Measurements from ENCODE around the gene GJC2. TPM values are rescaled to one million over a fixed set of nuclear protein-coding genes. Genes with fewer than 3 reads are reported as not detected.

Gene GJC2
- total and polyA plus RNA-seq, 10 of the 15 experiments (the other 5 are each of a cell fraction or from before 2014, with no cell fraction given), result 0.04 to 0.44 (median 0.07) TPM; not detected in 4

DNA sequence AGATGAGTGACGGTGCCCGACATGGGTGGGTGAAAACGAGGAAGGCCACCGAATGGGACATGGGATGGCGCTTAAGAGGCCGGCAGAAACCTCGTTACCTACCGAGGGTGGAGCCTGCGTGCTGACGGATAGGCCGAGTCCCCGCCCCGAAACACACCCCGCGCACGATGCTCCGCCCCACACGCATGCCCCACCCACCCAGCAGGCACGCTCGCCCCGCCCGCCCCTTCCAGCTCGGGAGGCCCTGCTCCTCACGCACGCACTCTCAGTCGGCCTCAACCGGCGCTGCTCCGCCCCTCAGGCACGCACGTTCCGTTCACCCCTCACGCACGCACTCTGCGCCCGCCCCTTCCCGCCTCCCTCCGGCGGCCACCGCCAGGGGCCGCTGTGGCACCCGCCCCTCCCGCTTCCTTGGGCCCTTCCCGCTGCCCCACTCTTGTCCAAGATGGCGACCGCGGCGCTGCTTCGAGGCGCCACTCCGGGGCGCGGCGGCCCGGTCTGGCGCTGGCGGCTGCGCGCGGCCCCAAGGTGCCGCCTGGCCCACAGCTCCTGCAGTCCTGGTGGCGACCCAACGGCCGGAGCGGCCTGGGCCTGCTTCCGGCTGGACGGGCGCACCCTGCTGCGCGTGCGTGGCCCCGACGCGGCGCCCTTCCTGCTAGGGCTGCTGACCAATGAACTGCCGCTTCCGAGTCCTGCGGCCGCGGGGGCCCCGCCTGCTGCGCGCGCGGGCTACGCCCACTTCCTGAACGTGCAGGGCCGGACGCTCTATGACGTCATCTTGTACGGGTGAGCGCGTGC is 15.8 kb downstream of the GJC2 start, which contains the start of gene IBA57 (continued):
- TF ChIP-seq NR2C2 (IDR thresholded peaks at IDR 0.05; ENCODE audit: borderline replicate concordance, control insufficient read depth, insufficient read length, low read depth) (no peak), HDAC2 (IDR thresholded peaks at IDR 0.05) (no peak)
- TF ChIP-seq, protein P1, sequence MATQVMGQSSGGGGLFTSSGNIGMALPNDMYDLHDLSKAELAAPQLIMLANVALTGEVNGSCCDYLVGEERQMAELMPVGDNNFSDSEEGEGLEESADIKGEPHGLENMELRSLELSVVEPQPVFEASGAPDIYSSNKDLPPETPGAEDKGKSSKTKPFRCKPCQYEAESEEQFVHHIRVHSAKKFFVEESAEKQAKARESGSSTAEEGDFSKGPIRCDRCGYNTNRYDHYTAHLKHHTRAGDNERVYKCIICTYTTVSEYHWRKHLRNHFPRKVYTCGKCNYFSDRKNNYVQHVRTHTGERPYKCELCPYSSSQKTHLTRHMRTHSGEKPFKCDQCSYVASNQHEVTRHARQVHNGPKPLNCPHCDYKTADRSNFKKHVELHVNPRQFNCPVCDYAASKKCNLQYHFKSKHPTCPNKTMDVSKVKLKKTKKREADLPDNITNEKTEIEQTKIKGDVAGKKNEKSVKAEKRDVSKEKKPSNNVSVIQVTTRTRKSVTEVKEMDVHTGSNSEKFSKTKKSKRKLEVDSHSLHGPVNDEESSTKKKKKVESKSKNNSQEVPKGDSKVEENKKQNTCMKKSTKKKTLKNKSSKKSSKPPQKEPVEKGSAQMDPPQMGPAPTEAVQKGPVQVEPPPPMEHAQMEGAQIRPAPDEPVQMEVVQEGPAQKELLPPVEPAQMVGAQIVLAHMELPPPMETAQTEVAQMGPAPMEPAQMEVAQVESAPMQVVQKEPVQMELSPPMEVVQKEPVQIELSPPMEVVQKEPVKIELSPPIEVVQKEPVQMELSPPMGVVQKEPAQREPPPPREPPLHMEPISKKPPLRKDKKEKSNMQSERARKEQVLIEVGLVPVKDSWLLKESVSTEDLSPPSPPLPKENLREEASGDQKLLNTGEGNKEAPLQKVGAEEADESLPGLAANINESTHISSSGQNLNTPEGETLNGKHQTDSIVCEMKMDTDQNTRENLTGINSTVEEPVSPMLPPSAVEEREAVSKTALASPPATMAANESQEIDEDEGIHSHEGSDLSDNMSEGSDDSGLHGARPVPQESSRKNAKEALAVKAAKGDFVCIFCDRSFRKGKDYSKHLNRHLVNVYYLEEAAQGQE (IDR thresholded peaks at IDR 0.05; ENCODE audit: low read depth, low read length), result peak; percentile 19; the same call in 1 of the 2 replicates

DNA sequence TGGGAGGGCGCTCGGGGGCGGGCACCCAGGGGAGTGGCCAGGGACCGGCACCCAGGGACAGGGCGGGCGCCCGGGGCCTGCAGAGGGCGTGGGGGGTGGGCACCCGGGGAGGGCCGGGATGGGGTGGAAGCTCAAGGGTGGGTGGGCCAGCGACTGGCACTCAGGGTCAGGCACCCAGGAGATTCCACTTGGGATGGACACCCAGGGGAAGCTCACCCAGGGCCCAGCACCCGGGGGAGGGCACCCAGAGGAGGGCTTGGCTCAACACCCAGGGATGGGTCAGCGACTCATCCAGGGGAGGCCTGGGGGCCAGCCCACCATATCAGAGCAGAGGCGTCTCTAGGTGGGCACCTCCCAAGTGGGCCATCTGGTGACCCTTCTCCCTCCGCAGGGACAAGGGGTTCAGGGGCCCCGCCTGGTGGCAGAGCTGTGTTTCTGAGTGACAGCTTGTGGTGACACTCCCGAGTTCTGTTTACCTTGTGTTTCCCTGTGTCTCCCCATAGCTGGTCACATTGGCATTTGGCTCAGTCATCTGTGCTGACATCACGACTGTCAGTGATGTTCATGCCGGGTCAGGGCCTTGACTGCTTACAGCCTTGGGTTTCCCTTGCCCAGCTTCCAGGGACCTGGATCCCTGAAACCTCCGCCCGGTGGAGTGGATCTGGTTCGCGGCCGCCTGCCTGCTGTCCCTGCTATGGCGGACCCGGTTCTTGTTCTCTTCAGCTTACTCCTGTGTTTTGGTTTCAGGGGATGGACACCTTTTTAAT is 16.6 kb downstream of the GJC2 start:
- Histone ChIP-seq H3K9me3 (replicated peaks; ENCODE audit: control insufficient read depth, insufficient read depth, low read length) (no peaks in the 10 kb centered on the region), H3K36me3 (ENCODE audit: control insufficient read depth in 2 of 2, insufficient read depth in 2 of 2, low read length in 1 of 2) (no peaks in the 10 kb centered on the region), H3K27ac (ENCODE audit: control insufficient read depth, insufficient read depth) (peak overlapping the region; percentile 99), H3K4me2 (ENCODE audit: control insufficient read depth, insufficient read depth) (peak overlapping the region; percentile 88), H3K27me3 (replicated peaks in 1 of 2; ENCODE audit: control insufficient read depth in 2 of 2, insufficient read depth in 2 of 2, low read length in 1 of 2) (no peaks in the 10 kb centered on the region), H3K9ac (ENCODE audit: control insufficient read depth, insufficient read depth, low read length) (peak overlapping the region; percentile 68), H3K4me3 (peak overlapping the region; percentile 81), H4K20me1 (ENCODE audit: control insufficient read depth, insufficient read depth) (no peaks in the 10 kb centered on the region), H2AFZ (ENCODE audit: control insufficient read depth, low read depth, low read length) (peak overlapping the region; percentile 45), H3K79me2 (ENCODE audit: control insufficient read depth, insufficient read depth, low read length) (peaks cover 4% of the 10 kb centered on the region), H3K4me1 (ENCODE audit: control insufficient read depth, insufficient read depth, low read length) (peaks cover 7% of the 10 kb centered on the region)
- in situ Hi-C loops (cut with MboI) (no loop called here), intact Hi-C loops (cut with micrococcal nuclease; ENCODE audit: unreplicated experiment) (loop anchor here (1.0 kb wide), 1 partner anchor 167 kb away; no protein-coding TSS in a partner anchor)
- ATAC-seq (peak; percentile 84), DNase-seq (ENCODE audit: low read depth, low spot score) (no peak), FAIRE-seq (peak; percentile 89)
- BruUV-seq (replicated peaks), result no TSS peak
- WGBS (ENCODE audit: insufficient coverage, insufficient replicate concordance, low lambda C conversion rate, missing lambda C conversion rate), result 36% methylated on average over 14 of the region's 26 CpGs
- SMC1A ChIA-PET (ENCODE audit: uncharacterized antibody, unreplicated experiment), result interaction anchor here (0.6 to 3.0 kb wide), 9 partner anchors 23 to 168 kb away, joined by 3 to 32 read pairs (median 5); no protein-coding TSS in a partner anchor
- RAD21 ChIA-PET (ENCODE audit: unreplicated experiment), result interaction anchor here (0.7 to 4.6 kb wide), 9 partner anchors 26 to 239 kb away, joined by 3 to 34 read pairs (median 3); partner anchors contain the start of genes GUK1 and MRPL55
- CTCF ChIA-PET, result interaction anchor here (0.6 to 5.2 kb wide), 18 partner anchors 10 to 334 kb away, joined by 3 to 63 read pairs (median 4); partner anchors contain the start of gene GUK1
- POLR2A ChIA-PET, result interaction anchor here (0.6 to 3.8 kb wide), 9 partner anchors 26 to 241 kb away, joined by 3 to 43 read pairs (median 6); partner anchors contain the start of genes ARF1, C1orf35, GUK1 and MRPL55
- TF ChIP-seq SIN3A (IDR thresholded peaks at IDR 0.05; ENCODE audit: low read depth, low read length) (0 out of 2 replicates have a peak, but pooled peaks have one; percentile 50), CHD1 (IDR thresholded peaks at IDR 0.05; ENCODE audit: low read depth, low read length) (peak; percentile 21; the same call in 1 of the 2 replicates), ZNF622 (IDR thresholded peaks at IDR 0.05) (no peak), IKZF2 (IDR thresholded peaks at IDR 0.05) (0 out of 4 replicates have a peak, but pooled peaks of 1 of the 2 experiments have one; percentile 44), RAD21 (IDR thresholded peaks at IDR 0.05; ENCODE audit: insufficient read depth, low read depth, low read length) (peak; percentile 33; the same call in 1 of the 2 replicates), MTA2 (IDR thresholded peaks at IDR 0.05; ENCODE audit: low read depth) (0 out of 2 replicates have a peak, but pooled peaks have one; percentile 30), TARDBP (IDR thresholded peaks at IDR 0.05; ENCODE audit: borderline replicate concordance) (no peak), SMARCA5 (IDR thresholded peaks at IDR 0.05) (0 out of 2 replicates have a peak, but pooled peaks have one; percentile 48)
- TF ChIP-seq, protein P2, sequence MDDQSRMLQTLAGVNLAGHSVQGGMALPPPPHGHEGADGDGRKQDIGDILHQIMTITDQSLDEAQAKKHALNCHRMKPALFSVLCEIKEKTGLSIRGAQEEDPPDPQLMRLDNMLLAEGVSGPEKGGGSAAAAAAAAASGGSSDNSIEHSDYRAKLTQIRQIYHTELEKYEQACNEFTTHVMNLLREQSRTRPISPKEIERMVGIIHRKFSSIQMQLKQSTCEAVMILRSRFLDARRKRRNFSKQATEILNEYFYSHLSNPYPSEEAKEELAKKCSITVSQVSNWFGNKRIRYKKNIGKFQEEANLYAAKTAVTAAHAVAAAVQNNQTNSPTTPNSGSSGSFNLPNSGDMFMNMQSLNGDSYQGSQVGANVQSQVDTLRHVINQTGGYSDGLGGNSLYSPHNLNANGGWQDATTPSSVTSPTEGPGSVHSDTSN (IDR thresholded peaks at IDR 0.05; ENCODE audit: insufficient replicate concordance, low read depth, low read length), result peak; percentile 91
- TF ChIP-seq, protein P3, sequence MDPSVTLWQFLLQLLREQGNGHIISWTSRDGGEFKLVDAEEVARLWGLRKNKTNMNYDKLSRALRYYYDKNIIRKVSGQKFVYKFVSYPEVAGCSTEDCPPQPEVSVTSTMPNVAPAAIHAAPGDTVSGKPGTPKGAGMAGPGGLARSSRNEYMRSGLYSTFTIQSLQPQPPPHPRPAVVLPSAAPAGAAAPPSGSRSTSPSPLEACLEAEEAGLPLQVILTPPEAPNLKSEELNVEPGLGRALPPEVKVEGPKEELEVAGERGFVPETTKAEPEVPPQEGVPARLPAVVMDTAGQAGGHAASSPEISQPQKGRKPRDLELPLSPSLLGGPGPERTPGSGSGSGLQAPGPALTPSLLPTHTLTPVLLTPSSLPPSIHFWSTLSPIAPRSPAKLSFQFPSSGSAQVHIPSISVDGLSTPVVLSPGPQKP (IDR thresholded peaks at IDR 0.05; ENCODE audit: low read depth, low read length), result 0 out of 2 replicates have a peak, but pooled peaks have one; percentile 4
